ENCODE measurements around the gene SMC1B.
"Not testable (repeated sequence)": the region's sequence is repeated elsewhere in the genome, so short reads cannot be mapped to it uniquely, and the experiment has no call there.

SMC1B gene

GRCh38 chr22:45452565-45453379 lies 39.4 kb upstream of the SMC1B start:
- Histone ChIP-seq H3K27ac (ENCODE audit: low read depth, low read length) (no peak overlapping the region), H3K4me1 (ENCODE audit: control insufficient read depth, insufficient read depth, low read length, unreplicated experiment) (no peaks in the 10 kb centered on the region), H2AFZ (ENCODE audit: low read length, unreplicated experiment) (no peak overlapping the region), H3K27me3 (ENCODE audit: insufficient read depth, low read length) (no peaks in the 10 kb centered on the region), H3K36me3 (ENCODE audit: insufficient read depth, low read length) (no peaks in the 10 kb centered on the region), H3K4me3 (ENCODE audit: low read depth, low read length) (no peak overlapping the region), H3K79me2 (ENCODE audit: control insufficient read depth, insufficient read depth, low read length, unreplicated experiment) (no peaks in the 10 kb centered on the region)

GRCh38 chr22:45451972-45452371 lies 38.6 kb upstream of the SMC1B start:
- H2AFZ ChIP-seq (ENCODE audit: low read length, unreplicated experiment): no peak overlapping the region
- H3K4me1 ChIP-seq (ENCODE audit: control insufficient read depth, insufficient read depth, low read length, unreplicated experiment): no peaks in the 10 kb centered on the region

GRCh38 chr22:45450921-45451651 lies 37.7 kb upstream of the SMC1B start:
- no peaks in the 10 kb centered on the region for H3K27me3 ChIP-seq (ENCODE audit: insufficient read depth, low read length)
- no peaks in the 10 kb centered on the region for H3K36me3 ChIP-seq (ENCODE audit: insufficient read depth, low read length)
- H3K27ac ChIP-seq (ENCODE audit: low read depth, low read length): peak overlapping the region; percentile 43
- H3K4me1 ChIP-seq (ENCODE audit: control insufficient read depth, insufficient read depth, low read length, unreplicated experiment): no peaks in the 10 kb centered on the region
- no peaks in the 10 kb centered on the region for H3K79me2 ChIP-seq (ENCODE audit: control insufficient read depth, insufficient read depth, low read length, unreplicated experiment)
- H2AFZ ChIP-seq (ENCODE audit: low read length, unreplicated experiment): peak overlapping the region; percentile 75
- H3K4me3 ChIP-seq (ENCODE audit: low read depth, low read length): no peak overlapping the region

More at GRCh38 chr22:45451972-45452371, 38.6 kb upstream of the SMC1B start:
- no peak overlapping the region for H3K4me3 ChIP-seq (ENCODE audit: low read depth, low read length)
- H3K36me3 ChIP-seq (ENCODE audit: insufficient read depth, low read length): no peaks in the 10 kb centered on the region
- no peaks in the 10 kb centered on the region for H3K79me2 ChIP-seq (ENCODE audit: control insufficient read depth, insufficient read depth, low read length, unreplicated experiment)
- H3K27me3 ChIP-seq (ENCODE audit: insufficient read depth, low read length): no peaks in the 10 kb centered on the region
- no peak overlapping the region for H3K27ac ChIP-seq (ENCODE audit: low read depth, low read length)

- H3K4me3 ChIP-seq (ENCODE audit: low read depth, low read length): no peak overlapping the region
Measured at GRCh38 chr22:45450101-45450785, 36.8 kb upstream of the SMC1B start.

GRCh38 chr22:45449442-45449841 lies 36.0 kb upstream of the SMC1B start:
- not testable (repeated sequence) for H3K79me2 ChIP-seq (ENCODE audit: control insufficient read depth, insufficient read depth, low read length, unreplicated experiment); H3K27me3 ChIP-seq (ENCODE audit: insufficient read depth, low read length); H3K4me1 ChIP-seq (ENCODE audit: control insufficient read depth, insufficient read depth, low read length, unreplicated experiment); H3K4me3 ChIP-seq (ENCODE audit: low read depth, low read length); H3K27ac ChIP-seq (ENCODE audit: low read depth, low read length); H3K36me3 ChIP-seq (ENCODE audit: insufficient read depth, low read length); H2AFZ ChIP-seq (ENCODE audit: low read length, unreplicated experiment)

More at GRCh38 chr22:45450101-45450785, 36.8 kb upstream of the SMC1B start:
- Histone ChIP-seq H3K36me3 (ENCODE audit: insufficient read depth, low read length) (no peaks in the 10 kb centered on the region), H3K4me1 (ENCODE audit: control insufficient read depth, insufficient read depth, low read length, unreplicated experiment) (no peaks in the 10 kb centered on the region), H3K27me3 (ENCODE audit: insufficient read depth, low read length) (no peaks in the 10 kb centered on the region), H3K79me2 (ENCODE audit: control insufficient read depth, insufficient read depth, low read length, unreplicated experiment) (no peaks in the 10 kb centered on the region), H3K27ac (ENCODE audit: low read depth, low read length) (no peak overlapping the region; the same call in 1 of the 2 replicates), H2AFZ (ENCODE audit: low read length, unreplicated experiment) (no peak overlapping the region)

- H3K36me3 ChIP-seq (ENCODE audit: insufficient read depth, low read length): no peaks in the 10 kb centered on the region
- no peak overlapping the region for H3K27ac ChIP-seq (ENCODE audit: low read depth, low read length)
- no peaks in the 10 kb centered on the region for H3K4me1 ChIP-seq (ENCODE audit: control insufficient read depth, insufficient read depth, low read length, unreplicated experiment)
- no peaks in the 10 kb centered on the region for H3K27me3 ChIP-seq (ENCODE audit: insufficient read depth, low read length)
- H3K79me2 ChIP-seq (ENCODE audit: control insufficient read depth, insufficient read depth, low read length, unreplicated experiment): no peaks in the 10 kb centered on the region
- H3K4me3 ChIP-seq (ENCODE audit: low read depth, low read length): no peak overlapping the region
- no peak overlapping the region for H2AFZ ChIP-seq (ENCODE audit: low read length, unreplicated experiment)
Measured at GRCh38 chr22:45448431-45448830, 35.0 kb upstream of the SMC1B start.

GRCh38 chr22:45447596-45447995 lies 34.2 kb upstream of the SMC1B start:
- H3K79me2 ChIP-seq (ENCODE audit: control insufficient read depth, insufficient read depth, low read length, unreplicated experiment); H3K4me1 ChIP-seq (ENCODE audit: control insufficient read depth, insufficient read depth, low read length, unreplicated experiment); H2AFZ ChIP-seq (ENCODE audit: low read length, unreplicated experiment); H3K27me3 ChIP-seq (ENCODE audit: insufficient read depth, low read length); H3K4me3 ChIP-seq (ENCODE audit: low read depth, low read length); H3K27ac ChIP-seq (ENCODE audit: low read depth, low read length); H3K36me3 ChIP-seq (ENCODE audit: insufficient read depth, low read length): not testable (repeated sequence)

- Histone ChIP-seq H3K27ac (ENCODE audit: low read depth, low read length) (no peak overlapping the region), H2AFZ (ENCODE audit: low read length, unreplicated experiment) (no peak overlapping the region), H3K4me3 (ENCODE audit: low read depth, low read length) (no peak overlapping the region), H3K36me3 (ENCODE audit: insufficient read depth, low read length) (no peaks in the 10 kb centered on the region), H3K4me1 (ENCODE audit: control insufficient read depth, insufficient read depth, low read length, unreplicated experiment) (no peaks in the 10 kb centered on the region), H3K79me2 (ENCODE audit: control insufficient read depth, insufficient read depth, low read length, unreplicated experiment) (no peaks in the 10 kb centered on the region), H3K27me3 (ENCODE audit: insufficient read depth, low read length) (no peaks in the 10 kb centered on the region)
Measured at GRCh38 chr22:45446216-45446615, 32.8 kb upstream of the SMC1B start.

- Histone ChIP-seq H3K79me2 (ENCODE audit: control insufficient read depth, insufficient read depth, low read length, unreplicated experiment) (no peaks in the 10 kb centered on the region), H3K27me3 (ENCODE audit: insufficient read depth, low read length) (no peaks in the 10 kb centered on the region), H3K27ac (ENCODE audit: low read depth, low read length) (no peak overlapping the region), H2AFZ (ENCODE audit: low read length, unreplicated experiment) (no peak overlapping the region), H3K4me3 (ENCODE audit: low read depth, low read length) (no peak overlapping the region), H3K4me1 (ENCODE audit: control insufficient read depth, insufficient read depth, low read length, unreplicated experiment) (no peaks in the 10 kb centered on the region), H3K36me3 (ENCODE audit: insufficient read depth, low read length) (no peaks in the 10 kb centered on the region)
Measured at GRCh38 chr22:45445031-45445710, 31.8 kb upstream of the SMC1B start.

- Histone ChIP-seq H3K36me3 (ENCODE audit: insufficient read depth, low read length) (no peaks in the 10 kb centered on the region), H2AFZ (ENCODE audit: low read length, unreplicated experiment) (no peak overlapping the region), H3K27ac (ENCODE audit: low read depth, low read length) (no peak overlapping the region), H3K4me1 (ENCODE audit: control insufficient read depth, insufficient read depth, low read length, unreplicated experiment) (no peaks in the 10 kb centered on the region), H3K4me3 (ENCODE audit: low read depth, low read length) (no peak overlapping the region), H3K79me2 (ENCODE audit: control insufficient read depth, insufficient read depth, low read length, unreplicated experiment) (no peaks in the 10 kb centered on the region), H3K27me3 (ENCODE audit: insufficient read depth, low read length) (no peaks in the 10 kb centered on the region)
Measured at GRCh38 chr22:45444168-45444567, 30.8 kb upstream of the SMC1B start.
